K562 (cell line): Measurements from ENCODE around the gene SOX14. TPM values are rescaled to one million over a fixed set of nuclear protein-coding genes. Genes with fewer than 3 reads are reported as not detected.

ENCODE experiments used
- ATAC-seq: fragments of 200-7000 bp; cut with Tn5 transposase; 3 replicates; pipeline ENCODE4 v1.9.1; 2020; ENCODE audit warnings: moderate library complexity
- BruUV-seq: library from RNA; stranded (reverse); fragments of 400-500 nt; replicated peaks from 2 replicates; lab custom pipeline; 2021; lab: Mats Ljungman, UMichigan
- CTCF ChIA-PET: fragments of 300-600 bp; formaldehyde crosslinking; extraction: SDS; loops from one replicate; lab custom pipeline; 2021; ENCODE audit warnings: low intra/inter-chr PET ratio; lab: Yijun Ruan, JAX
- POLR2A ChIA-PET: fragments of 300-600, 350-650 bp; sonication (Branson Sonifier 250); formaldehyde crosslinking; extraction: SDS; loops from one replicate; lab custom pipeline; 2021; ENCODE audit warnings: antibody characterized with exemption, inconsistent platforms; lab: Yijun Ruan, JAX
- DNase-seq, 4 experiments: peaks; one replicate each; pipeline versions ENCODE4 v3.0.0 to v3.0.0-alpha.2; 2011 to 2018; ENCODE audit warnings: low spot score in 3 of 4, mixed read lengths in 3 of 4; ENCODE audit errors: extremely low read depth in 1 of 4
- FAIRE-seq: peaks from 2 replicates; lab custom pipeline; 2011; peaks lifted over from hg19 to GRCh38; lab: Jason Lieb, UNC
- H2AFZ ChIP-seq: 2 replicates; pipeline ENCODE4 v1.6.0; 2011; ENCODE audit warnings: low read depth, low read length, control low read depth, inconsistent platforms
- H3K27ac ChIP-seq: fragments of 200-600 bp; 3 replicates; pipeline ENCODE4 v1.8.0; 2011; ENCODE audit warnings: low read depth, mild to moderate bottlenecking, control low read depth, inconsistent platforms, low read length, moderate library complexity, mixed read lengths; ENCODE audit errors: extremely low read depth
- H3K27me3 ChIP-seq, 2 experiments: fragments of 300-600 bp in 1 of 2; 2 replicates in 1 of 2; 3 replicates in 1 of 2; pipeline versions ENCODE4 v1.6.0 to v1.8.0; 2011; ENCODE audit warnings: inconsistent platforms in 2 of 2, low read length in 2 of 2, mild to moderate bottlenecking in 1 of 2, mixed read lengths in 1 of 2, moderate library complexity in 1 of 2; ENCODE audit not compliant: control insufficient read depth in 2 of 2, insufficient read depth in 2 of 2
- H3K36me3 ChIP-seq: fragments of 300-600 bp; 3 replicates; pipeline ENCODE4 v1.8.0; 2011; ENCODE audit warnings: mild to moderate bottlenecking, low read length, inconsistent platforms; ENCODE audit not compliant: control insufficient read depth, insufficient read depth
- H3K4me1 ChIP-seq, 2 experiments: fragments of 200-600 bp in 1 of 2; replicated peaks in 1 of 2; 2 replicates in 1 of 2; 3 replicates in 1 of 2; pipeline versions ENCODE4 v1.5.1 to v1.8.0; 2011; ENCODE audit warnings: inconsistent platforms in 2 of 2, low read length in 2 of 2, mild to moderate bottlenecking in 1 of 2, mixed read lengths in 1 of 2, moderate library complexity in 1 of 2; ENCODE audit not compliant: control insufficient read depth in 2 of 2, insufficient read depth in 2 of 2
- H3K4me2 ChIP-seq: 2 replicates; pipeline ENCODE4 v1.6.1; 2011; ENCODE audit warnings: low read length, control low read depth, inconsistent platforms, mixed read lengths; ENCODE audit not compliant: insufficient read depth
- H3K4me3 ChIP-seq: fragments of 200-600 bp; sonication (generic), shearing (Covaris generic); 2 replicates; pipeline ENCODE4 v1.5.1; 2016; ENCODE audit warnings: control low read depth, inconsistent platforms
- H3K79me2 ChIP-seq: fragments of 200-600 bp; 3 replicates; pipeline ENCODE4 v1.8.0; 2011; ENCODE audit warnings: low read length, inconsistent platforms; ENCODE audit not compliant: control insufficient read depth, insufficient read depth
- H3K9ac ChIP-seq, 2 experiments: 2 replicates each; pipeline versions ENCODE4 v1.6.0 to v1.6.1; 2011; ENCODE audit warnings: low read depth in 2 of 2, low read length in 2 of 2, control low read depth in 1 of 2, inconsistent platforms in 1 of 2, mild to moderate bottlenecking in 1 of 2, mixed read lengths in 1 of 2; ENCODE audit not compliant: insufficient read depth in 1 of 2
- H3K9me1 ChIP-seq: one replicate; pipeline ENCODE4 v1.6.0; 2011; ENCODE audit warnings: inconsistent platforms, mild to moderate bottlenecking, low read length, moderate library complexity; ENCODE audit not compliant: control insufficient read depth, insufficient read depth
- H3K9me3 ChIP-seq: replicated peaks from 2 replicates; pipeline ENCODE4 v1.5.1; 2011; ENCODE audit warnings: low read depth, low read length, inconsistent platforms; ENCODE audit not compliant: control insufficient read depth, insufficient read depth
- H4K20me1 ChIP-seq: replicated peaks from 2 replicates; pipeline ENCODE4 v1.6.1; 2011; ENCODE audit warnings: low read length, inconsistent platforms, mixed read lengths; ENCODE audit not compliant: control insufficient read depth, insufficient read depth
- NONO ChIP-seq, 2 experiments: fragments of 200-400 bp in 1 of 2; fragments of 450-650 bp in 1 of 2; formaldehyde crosslinking in 1 of 2; IDR thresholded peaks; 2 replicates each; pipeline ENCODE4 v1.6.1; 2017; ENCODE audit warnings: low read depth in 2 of 2, mild to moderate bottlenecking in 2 of 2, moderate library complexity in 2 of 2, low read length in 1 of 2
- PTRF ChIP-seq: fragments of 450-650 bp; IDR thresholded peaks from 2 replicates; pipeline ENCODE4 v1.6.1; 2016; ENCODE audit warnings: mild to moderate bottlenecking, missing genetic modification characterization, missing compliant biosample characterization
- PYGO2 ChIP-seq: fragments of 450-650 bp; IDR thresholded peaks from 2 replicates; pipeline ENCODE4 v1.6.1; 2016; ENCODE audit warnings: mild to moderate bottlenecking, missing genetic modification characterization, moderate library complexity, missing compliant biosample characterization
- SOX6 ChIP-seq: fragments of 450-650 bp; IDR thresholded peaks from 2 replicates; pipeline ENCODE4 v1.6.1; 2014; ENCODE audit warnings: mild to moderate bottlenecking
- ZNF23 ChIP-seq: fragments of 250-450 bp; sonication (Bioruptor Pico); IDR thresholded peaks from 2 replicates; pipeline ENCODE4 v1.4.0; 2020; ENCODE audit warnings: mild to moderate bottlenecking
- WGBS: fragments of 100-300 bp; shearing (Covaris generic); methylation state at CpG from one replicate; pipeline ENCODE4 v1.1.6; 2016; ENCODE audit warnings: low coverage, mixed read lengths; ENCODE audit not compliant: insufficient coverage; ENCODE audit errors: missing lambda C conversion rate; 5-methylcytosine and 5-hydroxymethylcytosine counted together
- in situ Hi-C: fragments of 300-500 bp; cut with MboI; formaldehyde crosslinking; loops from 4 replicates; pipeline ENCODE4 v1.15.0; 2018; ENCODE audit warnings: inconsistent platforms, mixed read lengths
- intact Hi-C: fragments of 100-400 bp; cut with micrococcal nuclease; formaldehyde crosslinking; loops from 2 replicates; pipeline ENCODE4 v1.14.2; 2022
- polyA plus RNA-seq, 8 experiments: library from polyadenylated mRNA; depleted of rRNA in 4 of 8; stranded (reverse) in 5 of 8; unstranded in 3 of 8; fragments of >200 nt; fragmentation: Nextera tagmentation in 2 of 8; fragmentation: Illumina TruSeq in 1 of 8; extraction: Ambion mirVana in 2 of 8; extraction: Trizol in 1 of 8; gene quantifications; 2 replicates each; pipeline versions ENCODE4 v1.2.1 to v1.2.3, GENCODE V29; 2011 to 2014; ENCODE audit warnings: inconsistent platforms in 1 of 8, missing spikeins in 1 of 8
- total RNA-seq, 7 experiments: library from RNA; depleted of rRNA in 6 of 7; stranded (reverse); fragments of >200 nt in 6 of 7; fragmentation: Illumina TruSeq in 2 of 7; extraction: Trizol in 2 of 7; gene quantifications; 2 replicates each; pipeline versions ENCODE4 v1.2.1 to v1.2.3, GENCODE V29; 2011 to 2021; ENCODE audit warnings: low replicate concordance in 1 of 7
- TF ChIP-seq, protein P1 (sequence below), 2 experiments: fragments of 450-650 bp; formaldehyde crosslinking in 1 of 2; IDR thresholded peaks; 2 replicates each; pipeline versions ENCODE4 v1.4.0 to v1.6.1; 2014 to 2020; ENCODE audit warnings: mild to moderate bottlenecking in 2 of 2, borderline replicate concordance in 1 of 2, low read depth in 1 of 2

Gene SOX14
- total and polyA plus RNA-seq, 9 of the 15 experiments (the other 6 are each of a cell fraction or from before 2014, with no cell fraction given): not detected

- POLR2A ChIA-PET: no interaction called here
- in situ Hi-C loops: no loop called here
- Histone ChIP-seq H3K9me1 (no peaks in the 10 kb centered on the region), H3K4me1 (no peaks in the 10 kb centered on the region), H3K9ac (no peak overlapping the region), H4K20me1 (no peaks in the 10 kb centered on the region), H2AFZ (no peak overlapping the region), H3K79me2 (no peaks in the 10 kb centered on the region), H3K4me2 (no peak overlapping the region), H3K4me3 (no peak overlapping the region), H3K27ac (no peak overlapping the region), H3K27me3 (no peaks in the 10 kb centered on the region), H3K36me3 (no peaks in the 10 kb centered on the region), H3K9me3 (no peaks in the 10 kb centered on the region)
- TF ChIP-seq ZNF23 (CRISPR knock-in tag) (no peak), PTRF (tag) (no peak), PYGO2 (tag) (no peak), NONO (IDR thresholded peaks at IDR 0.05; ENCODE audit: low read depth in 2 of 2, low read length in 1 of 2) (no peak), SOX6 (no peak)
- TF ChIP-seq, protein P1, sequence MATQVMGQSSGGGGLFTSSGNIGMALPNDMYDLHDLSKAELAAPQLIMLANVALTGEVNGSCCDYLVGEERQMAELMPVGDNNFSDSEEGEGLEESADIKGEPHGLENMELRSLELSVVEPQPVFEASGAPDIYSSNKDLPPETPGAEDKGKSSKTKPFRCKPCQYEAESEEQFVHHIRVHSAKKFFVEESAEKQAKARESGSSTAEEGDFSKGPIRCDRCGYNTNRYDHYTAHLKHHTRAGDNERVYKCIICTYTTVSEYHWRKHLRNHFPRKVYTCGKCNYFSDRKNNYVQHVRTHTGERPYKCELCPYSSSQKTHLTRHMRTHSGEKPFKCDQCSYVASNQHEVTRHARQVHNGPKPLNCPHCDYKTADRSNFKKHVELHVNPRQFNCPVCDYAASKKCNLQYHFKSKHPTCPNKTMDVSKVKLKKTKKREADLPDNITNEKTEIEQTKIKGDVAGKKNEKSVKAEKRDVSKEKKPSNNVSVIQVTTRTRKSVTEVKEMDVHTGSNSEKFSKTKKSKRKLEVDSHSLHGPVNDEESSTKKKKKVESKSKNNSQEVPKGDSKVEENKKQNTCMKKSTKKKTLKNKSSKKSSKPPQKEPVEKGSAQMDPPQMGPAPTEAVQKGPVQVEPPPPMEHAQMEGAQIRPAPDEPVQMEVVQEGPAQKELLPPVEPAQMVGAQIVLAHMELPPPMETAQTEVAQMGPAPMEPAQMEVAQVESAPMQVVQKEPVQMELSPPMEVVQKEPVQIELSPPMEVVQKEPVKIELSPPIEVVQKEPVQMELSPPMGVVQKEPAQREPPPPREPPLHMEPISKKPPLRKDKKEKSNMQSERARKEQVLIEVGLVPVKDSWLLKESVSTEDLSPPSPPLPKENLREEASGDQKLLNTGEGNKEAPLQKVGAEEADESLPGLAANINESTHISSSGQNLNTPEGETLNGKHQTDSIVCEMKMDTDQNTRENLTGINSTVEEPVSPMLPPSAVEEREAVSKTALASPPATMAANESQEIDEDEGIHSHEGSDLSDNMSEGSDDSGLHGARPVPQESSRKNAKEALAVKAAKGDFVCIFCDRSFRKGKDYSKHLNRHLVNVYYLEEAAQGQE (IDR thresholded peaks at IDR 0.05; ENCODE audit: borderline replicate concordance): no peak
- TF ChIP-seq, protein P1 (CRISPR knock-in tag; IDR thresholded peaks at IDR 0.05; ENCODE audit: low read depth): no peak
- intact Hi-C loops: loop anchor here (10.0 kb wide), 2 partner anchors 762 to 1722 kb away; no protein-coding TSS in a partner anchor
- no TSS peak for BruUV-seq
- FAIRE-seq (no peak), ATAC-seq (no peak), DNase-seq (no peak)
- 0% methylated on average over 3 of the region's 3 CpGs for WGBS
- CTCF ChIA-PET: no interaction called here
Measured at GRCh38 chr3:137796993-137797392, 32.9 kb downstream of the SOX14 start.
